NB4 (cell line): ENCODE results near the gene VEGFB.

Experiments
- DNase-seq: peaks from one replicate; pipeline ENCODE4 v3.0.0; 2010; ENCODE audit warnings: low read depth
- H3K4me3 ChIP-seq: one replicate; pipeline ENCODE4 v1.5.1; 2011; ENCODE audit warnings: mild to moderate bottlenecking, low read depth, low read length, moderate library complexity
- MYC ChIP-seq: IDR thresholded peaks from 2 replicates; pipeline ENCODE4 v1.6.1; 2011; ENCODE audit warnings: low read depth, low read length
- POLR2A ChIP-seq: IDR thresholded peaks from 2 replicates; pipeline ENCODE4 v1.6.1; 2011; ENCODE audit warnings: mild to moderate bottlenecking; ENCODE audit not compliant: insufficient read length; ENCODE audit errors: extremely low read depth
- TF ChIP-seq, protein P1 (sequence below): IDR thresholded peaks from 2 replicates; pipeline ENCODE4 v1.6.1; 2011; ENCODE audit warnings: low read depth, low read length
- TF ChIP-seq, protein P2 (sequence below): IDR thresholded peaks from one replicate; pipeline ENCODE4 v1.5.1; 2012; ENCODE audit warnings: low read depth, low read length

The VEGFB gene

DNA sequence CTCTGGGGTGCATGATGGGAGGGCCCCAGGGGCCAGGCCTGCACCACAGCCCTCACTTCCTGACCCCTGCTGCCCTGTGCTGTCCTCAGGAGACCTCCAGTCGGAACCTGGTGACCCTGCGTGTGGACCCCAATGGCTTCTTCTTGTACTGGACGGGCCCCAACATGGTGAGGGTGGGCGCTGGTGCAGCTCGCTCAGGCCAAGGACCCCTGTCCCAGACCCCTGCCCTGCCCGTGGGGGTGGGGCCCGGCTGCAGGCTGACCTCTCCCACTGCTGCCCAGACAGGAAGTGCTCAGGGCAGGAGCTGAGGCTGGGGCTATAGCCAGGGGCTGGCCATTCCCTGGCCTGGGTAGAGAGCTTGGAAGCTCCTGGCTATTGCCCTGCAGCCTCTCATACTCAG lies 19.9 kb downstream of the VEGFB start:
- TF ChIP-seq, protein P1, sequence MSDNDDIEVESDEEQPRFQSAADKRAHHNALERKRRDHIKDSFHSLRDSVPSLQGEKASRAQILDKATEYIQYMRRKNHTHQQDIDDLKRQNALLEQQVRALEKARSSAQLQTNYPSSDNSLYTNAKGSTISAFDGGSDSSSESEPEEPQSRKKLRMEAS, result no peak
- TF ChIP-seq MYC (no peak), POLR2A (no peak)
- TF ChIP-seq, protein P2, sequence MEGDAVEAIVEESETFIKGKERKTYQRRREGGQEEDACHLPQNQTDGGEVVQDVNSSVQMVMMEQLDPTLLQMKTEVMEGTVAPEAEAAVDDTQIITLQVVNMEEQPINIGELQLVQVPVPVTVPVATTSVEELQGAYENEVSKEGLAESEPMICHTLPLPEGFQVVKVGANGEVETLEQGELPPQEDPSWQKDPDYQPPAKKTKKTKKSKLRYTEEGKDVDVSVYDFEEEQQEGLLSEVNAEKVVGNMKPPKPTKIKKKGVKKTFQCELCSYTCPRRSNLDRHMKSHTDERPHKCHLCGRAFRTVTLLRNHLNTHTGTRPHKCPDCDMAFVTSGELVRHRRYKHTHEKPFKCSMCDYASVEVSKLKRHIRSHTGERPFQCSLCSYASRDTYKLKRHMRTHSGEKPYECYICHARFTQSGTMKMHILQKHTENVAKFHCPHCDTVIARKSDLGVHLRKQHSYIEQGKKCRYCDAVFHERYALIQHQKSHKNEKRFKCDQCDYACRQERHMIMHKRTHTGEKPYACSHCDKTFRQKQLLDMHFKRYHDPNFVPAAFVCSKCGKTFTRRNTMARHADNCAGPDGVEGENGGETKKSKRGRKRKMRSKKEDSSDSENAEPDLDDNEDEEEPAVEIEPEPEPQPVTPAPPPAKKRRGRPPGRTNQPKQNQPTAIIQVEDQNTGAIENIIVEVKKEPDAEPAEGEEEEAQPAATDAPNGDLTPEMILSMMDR, result no peak
- DNase-seq, result no peak
- H3K4me3 ChIP-seq, result no peak overlapping the region

DNA sequence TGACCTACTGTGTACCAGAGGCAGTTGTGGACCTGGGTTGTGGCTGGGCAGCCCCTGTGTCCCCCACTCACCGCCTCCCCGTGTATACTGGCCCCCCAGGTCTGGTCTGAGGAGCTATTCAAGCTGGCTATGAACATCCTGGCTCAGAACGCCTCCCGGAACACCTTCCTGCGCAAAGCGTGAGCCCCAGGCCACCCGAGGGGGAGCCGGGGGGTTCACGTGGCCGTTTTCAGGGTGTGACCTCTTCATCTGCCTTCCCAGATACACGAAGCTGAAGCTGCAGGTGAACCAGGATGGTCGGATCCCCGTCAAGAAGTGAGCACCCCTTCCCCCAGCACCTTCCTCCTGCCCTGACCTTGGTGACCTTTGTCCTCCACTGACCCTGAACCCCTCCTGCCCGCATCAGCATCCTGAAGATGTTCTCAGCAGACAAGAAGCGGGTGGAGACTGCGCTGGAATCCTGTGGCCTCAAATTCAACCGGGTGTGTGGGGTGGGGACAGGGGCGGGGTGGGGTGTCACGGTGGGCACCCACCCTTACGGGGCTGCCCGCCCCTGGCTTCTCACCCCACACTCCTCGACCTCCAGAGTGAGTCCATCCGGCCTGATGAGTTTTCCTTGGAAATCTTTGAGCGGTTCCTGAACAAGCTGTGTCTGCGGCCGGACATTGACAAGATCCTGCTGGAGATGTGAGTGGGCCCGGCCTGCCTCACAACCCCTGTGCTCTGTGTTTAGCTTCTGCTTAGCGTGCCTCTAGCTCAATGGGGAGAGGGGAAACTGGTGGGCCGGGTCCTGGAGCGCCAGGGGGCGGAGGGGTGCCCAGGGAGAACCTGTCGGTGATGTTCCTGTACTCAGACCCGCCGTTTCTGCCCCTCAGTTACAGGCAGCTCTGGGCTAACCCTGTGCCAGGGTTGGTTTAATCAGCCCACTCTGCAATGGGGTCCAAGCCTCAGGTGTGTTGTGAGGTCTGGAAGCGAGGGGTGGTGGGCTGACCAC lies 21.0 kb downstream of the VEGFB start:
- DNase-seq, result no peak
- TF ChIP-seq MYC (no peak), POLR2A (no peak)
- TF ChIP-seq, protein P2, result no peak
- TF ChIP-seq, protein P1, result no peak
- no peak overlapping the region for H3K4me3 ChIP-seq

DNA sequence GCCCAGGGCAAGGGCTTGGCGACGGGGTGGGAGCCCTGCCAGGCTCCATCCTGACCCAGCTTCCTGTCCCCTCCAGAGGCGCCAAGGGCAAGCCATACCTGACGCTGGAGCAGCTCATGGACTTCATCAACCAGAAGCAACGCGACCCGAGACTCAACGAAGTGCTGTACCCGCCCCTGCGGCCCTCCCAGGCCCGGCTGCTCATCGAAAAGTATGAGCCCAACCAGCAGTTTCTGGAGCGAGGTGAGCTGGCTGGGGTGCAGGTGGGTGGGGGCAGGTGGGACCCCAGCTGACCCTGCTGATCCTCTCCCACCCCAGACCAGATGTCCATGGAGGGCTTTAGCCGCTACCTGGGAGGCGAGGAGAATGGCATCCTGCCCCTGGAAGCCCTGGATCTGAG lies 21.9 kb downstream of the VEGFB start:
- no peak for TF ChIP-seq MYC
- TF ChIP-seq, protein P2, result no peak
- TF ChIP-seq POLR2A, result no peak
- TF ChIP-seq, protein P1, result no peak
- H3K4me3 ChIP-seq, result no peak overlapping the region
- no peak for DNase-seq

DNA sequence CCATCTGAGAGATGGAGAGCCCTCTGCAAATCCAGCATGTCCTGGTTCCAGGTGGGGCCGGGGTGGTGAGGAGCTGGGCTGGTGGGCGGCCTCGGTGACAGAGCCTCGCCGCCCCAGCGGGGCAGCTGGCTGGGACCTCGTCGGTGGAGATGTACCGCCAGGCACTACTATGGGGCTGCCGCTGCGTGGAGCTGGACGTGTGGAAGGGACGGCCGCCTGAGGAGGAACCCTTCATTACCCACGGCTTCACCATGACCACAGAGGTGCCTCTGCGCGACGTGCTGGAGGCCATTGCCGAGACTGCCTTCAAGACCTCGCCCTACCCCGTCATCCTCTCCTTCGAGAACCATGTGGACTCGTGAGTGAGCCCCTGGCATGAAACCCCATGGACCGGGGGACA lies 24.0 kb downstream of the VEGFB start:
- TF ChIP-seq, protein P2, result no peak
- TF ChIP-seq POLR2A (no peak), MYC (no peak)
- TF ChIP-seq, protein P1, result no peak
- H3K4me3 ChIP-seq, result no peak overlapping the region
- DNase-seq, result no peak

DNA sequence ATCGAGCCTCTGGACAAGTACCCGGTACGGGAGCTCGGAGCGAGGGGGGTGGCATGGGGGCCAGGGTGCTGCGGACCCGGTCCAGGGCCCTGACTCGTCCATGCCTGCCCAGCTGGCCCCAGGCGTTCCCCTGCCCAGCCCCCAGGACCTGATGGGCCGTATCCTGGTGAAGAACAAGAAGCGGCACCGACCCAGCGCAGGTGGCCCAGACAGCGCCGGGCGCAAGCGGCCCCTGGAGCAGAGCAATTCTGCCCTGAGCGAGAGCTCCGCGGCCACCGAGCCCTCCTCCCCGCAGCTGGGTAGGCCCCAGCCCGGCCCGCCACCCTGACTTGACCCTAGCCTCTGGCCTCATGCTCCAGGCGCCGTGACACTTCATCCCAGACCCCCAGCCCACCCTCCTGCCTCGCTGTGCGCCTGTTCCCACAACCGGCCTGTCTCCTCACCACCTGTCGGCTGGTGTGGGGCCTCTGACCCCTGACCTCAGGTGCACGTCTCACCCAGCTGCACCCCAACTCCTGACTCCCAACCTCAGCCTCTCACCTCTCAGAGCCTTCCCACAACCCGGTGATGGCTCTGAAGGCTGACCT lies 24.7 kb downstream of the VEGFB start:
- no peak overlapping the region for H3K4me3 ChIP-seq
- TF ChIP-seq, protein P2, result no peak
- TF ChIP-seq POLR2A (no peak), MYC (no peak)
- TF ChIP-seq, protein P1, result no peak
- no peak for DNase-seq
